Measurements from ENCODE around the gene HDAC4. TPM values are rescaled to one million over a fixed set of nuclear protein-coding genes. Genes with fewer than 3 reads are reported as not detected.
A peak's percentile ranks its signal among the peaks of the same experiment; 100 is the strongest.

Gene HDAC4
- total and polyA plus RNA-seq, 9 of the 15 experiments (the other 6 are each of a cell fraction or from before 2014, with no cell fraction given), result 0.11 to 20.2 (median 4.0) TPM

- no peak for TF ChIP-seq ELF2 (CRISPR knock-in tag; IDR thresholded peaks at IDR 0.05)
- peak in 1 of 2 experiments; percentile 46; a peak in 2 of 4 replicates for TF ChIP-seq NRF1 (conservative IDR thresholded peaks at IDR 0.05 in 1 of 2, IDR thresholded peaks at IDR 0.05 in 1 of 2)
- TF ChIP-seq NR3C1 (CRISPR knock-in tag; IDR thresholded peaks at IDR 0.05), result 0 out of 2 replicates have a peak, but pooled peaks have one; percentile 29
Observed at GRCh38 chr2:239275847-239276831, 124.7 kb downstream of the HDAC4 start (continued).

DNA sequence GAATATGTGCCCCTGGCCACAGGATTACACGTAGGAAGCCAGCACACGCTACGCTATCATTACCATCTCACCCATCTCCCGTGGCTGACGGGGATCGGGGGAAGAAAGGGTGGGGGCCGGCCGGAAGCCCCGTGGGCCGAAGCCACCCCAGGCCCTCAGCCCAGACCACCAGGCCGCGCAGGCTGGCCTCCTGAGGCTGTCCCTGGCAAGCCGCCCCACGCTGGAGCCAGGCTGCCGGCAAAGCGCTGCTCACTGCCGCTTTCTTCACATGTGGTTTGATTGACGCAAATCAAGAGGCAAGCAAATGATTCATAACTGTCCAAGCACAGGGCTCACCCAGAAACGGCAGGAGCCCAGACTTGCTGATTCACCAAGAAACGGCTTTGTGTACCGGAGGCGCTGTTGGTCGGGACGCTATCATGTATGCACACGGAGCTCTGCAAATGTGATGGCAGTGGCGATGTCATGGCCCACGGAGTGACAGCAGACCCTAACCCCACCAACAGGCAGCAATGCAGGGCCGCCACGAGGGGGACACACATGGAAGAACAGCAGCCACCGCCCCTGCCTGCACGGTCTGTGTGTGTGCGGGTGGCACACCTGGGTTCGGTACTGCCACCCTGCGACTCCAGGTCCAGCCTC is 125.7 kb downstream of the HDAC4 start:
- DNase-seq (ENCODE audit: extremely low read depth in 1 of 4, low spot score in 3 of 4) (peak; percentile 57 to 87 (median 67)), ATAC-seq (peak; percentile 79), FAIRE-seq (peak; percentile 95)
- H3K9ac ChIP-seq (ENCODE audit: insufficient read depth in 1 of 2, low read depth in 2 of 2, low read length in 2 of 2), result peak overlapping the region; percentile 70 to 84
- in situ Hi-C loops (cut with MboI), result no loop called here
- no peaks in the 10 kb centered on the region for H3K9me3 ChIP-seq (replicated peaks; ENCODE audit: control insufficient read depth, insufficient read depth, low read depth, low read length)
- POLR2A ChIA-PET, result interaction anchor here (0.6 to 1.0 kb wide), 5 partner anchors 11 to 151 kb away, joined by 3 to 4 read pairs (median 3); no protein-coding TSS in a partner anchor
- H2AFZ ChIP-seq (ENCODE audit: low read depth, low read length), result peak overlapping the region; percentile 87
- H3K27ac ChIP-seq (ENCODE audit: extremely low read depth, low read depth, low read length), result peak overlapping the region; percentile 97
- H3K27me3 ChIP-seq (ENCODE audit: control insufficient read depth in 2 of 2, insufficient read depth in 2 of 2, low read length in 2 of 2), result no peaks in the 10 kb centered on the region; a peak in 1 of 5 replicates
- peak overlapping the region; percentile 41 for H3K4me3 ChIP-seq
- intact Hi-C loops (cut with micrococcal nuclease), result no loop called here
- 6% methylated on average over 26 of the region's 34 CpGs for WGBS (ENCODE audit: insufficient coverage, low coverage, missing lambda C conversion rate)
- peaks cover 90% of the 10 kb centered on the region for H3K79me2 ChIP-seq (ENCODE audit: control insufficient read depth, insufficient read depth, low read length)
- BruUV-seq (replicated peaks), result TSS peak; percentile 47
- H3K4me1 ChIP-seq (replicated peaks in 1 of 2; ENCODE audit: control insufficient read depth in 2 of 2, insufficient read depth in 2 of 2, low read length in 2 of 2), result peaks cover 61 to 63% of the 10 kb centered on the region in 2 experiments
- H3K36me3 ChIP-seq (ENCODE audit: control insufficient read depth, insufficient read depth, low read length), result 0 out of 3 replicates have a peak, but pooled peaks cover 2% of the 10 kb centered on the region
- H3K9me1 ChIP-seq (ENCODE audit: control insufficient read depth, insufficient read depth, low read length), result no peaks in the 10 kb centered on the region
- CTCF ChIA-PET (ENCODE audit: low intra/inter-chr PET ratio), result no interaction called here
- H3K4me2 ChIP-seq (ENCODE audit: insufficient read depth, low read length), result peak overlapping the region; percentile 87
- no peaks in the 10 kb centered on the region for H4K20me1 ChIP-seq (replicated peaks; ENCODE audit: control insufficient read depth, insufficient read depth, low read length)
- TF ChIP-seq, protein P1, sequence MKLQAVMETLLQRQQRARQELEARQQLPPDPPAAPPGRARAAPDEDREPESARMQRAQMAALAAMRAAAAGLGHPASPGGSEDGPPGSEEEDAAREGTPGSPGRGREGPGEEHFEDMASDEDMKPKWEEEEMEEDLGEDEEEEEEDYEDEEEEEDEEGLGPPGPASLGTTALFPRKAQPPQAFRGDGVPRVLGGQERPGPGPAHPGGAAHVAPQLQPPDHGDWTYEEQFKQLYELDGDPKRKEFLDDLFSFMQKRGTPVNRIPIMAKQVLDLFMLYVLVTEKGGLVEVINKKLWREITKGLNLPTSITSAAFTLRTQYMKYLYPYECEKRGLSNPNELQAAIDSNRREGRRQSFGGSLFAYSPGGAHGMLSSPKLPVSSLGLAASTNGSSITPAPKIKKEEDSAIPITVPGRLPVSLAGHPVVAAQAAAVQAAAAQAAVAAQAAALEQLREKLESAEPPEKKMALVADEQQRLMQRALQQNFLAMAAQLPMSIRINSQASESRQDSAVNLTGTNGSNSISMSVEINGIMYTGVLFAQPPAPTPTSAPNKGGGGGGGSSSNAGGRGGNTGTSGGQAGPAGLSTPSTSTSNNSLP (IDR thresholded peaks at IDR 0.05; ENCODE audit: borderline replicate concordance, low read depth, low read length), result peak; percentile 80
- TF ChIP-seq, protein P2, sequence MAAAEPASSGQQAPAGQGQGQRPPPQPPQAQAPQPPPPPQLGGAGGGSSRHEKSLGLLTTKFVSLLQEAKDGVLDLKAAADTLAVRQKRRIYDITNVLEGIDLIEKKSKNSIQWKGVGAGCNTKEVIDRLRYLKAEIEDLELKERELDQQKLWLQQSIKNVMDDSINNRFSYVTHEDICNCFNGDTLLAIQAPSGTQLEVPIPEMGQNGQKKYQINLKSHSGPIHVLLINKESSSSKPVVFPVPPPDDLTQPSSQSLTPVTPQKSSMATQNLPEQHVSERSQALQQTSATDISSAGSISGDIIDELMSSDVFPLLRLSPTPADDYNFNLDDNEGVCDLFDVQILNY (CRISPR knock-in tag; IDR thresholded peaks at IDR 0.05), result no peak
- TF ChIP-seq EZH2 (IDR thresholded peaks at IDR 0.05; ENCODE audit: borderline replicate concordance, low read depth, low read length) (no peak), EP400 (IDR thresholded peaks at IDR 0.05) (peak; percentile 61; the same call in 1 of the 2 replicates), DMBX1 (CRISPR knock-in tag; IDR thresholded peaks at IDR 0.05; ENCODE audit: borderline replicate concordance) (no peak), HNRNPK (IDR thresholded peaks at IDR 0.05; ENCODE audit: low read depth, low read length, poor library complexity, severe bottlenecking) (no peak)
- TF ChIP-seq, protein P3, sequence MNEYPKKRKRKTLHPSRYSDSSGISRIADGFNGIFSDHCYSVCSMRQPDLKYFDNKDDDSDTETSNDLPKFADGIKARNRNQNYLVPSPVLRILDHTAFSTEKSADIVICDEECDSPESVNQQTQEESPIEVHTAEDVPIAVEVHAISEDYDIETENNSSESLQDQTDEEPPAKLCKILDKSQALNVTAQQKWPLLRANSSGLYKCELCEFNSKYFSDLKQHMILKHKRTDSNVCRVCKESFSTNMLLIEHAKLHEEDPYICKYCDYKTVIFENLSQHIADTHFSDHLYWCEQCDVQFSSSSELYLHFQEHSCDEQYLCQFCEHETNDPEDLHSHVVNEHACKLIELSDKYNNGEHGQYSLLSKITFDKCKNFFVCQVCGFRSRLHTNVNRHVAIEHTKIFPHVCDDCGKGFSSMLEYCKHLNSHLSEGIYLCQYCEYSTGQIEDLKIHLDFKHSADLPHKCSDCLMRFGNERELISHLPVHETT (CRISPR knock-in tag; conservative IDR thresholded peaks at IDR 0.05 in 1 of 2, IDR thresholded peaks at IDR 0.05 in 1 of 2), result peak in 1 of 2 experiments; percentile 71; a peak in 2 of 4 replicates
